Measurements from ENCODE around the gene WDR91.
"Not testable (repeated sequence)": the region's sequence is repeated elsewhere in the genome, so short reads cannot be mapped to it uniquely, and the experiment has no call there.

Gene WDR91

DNA sequence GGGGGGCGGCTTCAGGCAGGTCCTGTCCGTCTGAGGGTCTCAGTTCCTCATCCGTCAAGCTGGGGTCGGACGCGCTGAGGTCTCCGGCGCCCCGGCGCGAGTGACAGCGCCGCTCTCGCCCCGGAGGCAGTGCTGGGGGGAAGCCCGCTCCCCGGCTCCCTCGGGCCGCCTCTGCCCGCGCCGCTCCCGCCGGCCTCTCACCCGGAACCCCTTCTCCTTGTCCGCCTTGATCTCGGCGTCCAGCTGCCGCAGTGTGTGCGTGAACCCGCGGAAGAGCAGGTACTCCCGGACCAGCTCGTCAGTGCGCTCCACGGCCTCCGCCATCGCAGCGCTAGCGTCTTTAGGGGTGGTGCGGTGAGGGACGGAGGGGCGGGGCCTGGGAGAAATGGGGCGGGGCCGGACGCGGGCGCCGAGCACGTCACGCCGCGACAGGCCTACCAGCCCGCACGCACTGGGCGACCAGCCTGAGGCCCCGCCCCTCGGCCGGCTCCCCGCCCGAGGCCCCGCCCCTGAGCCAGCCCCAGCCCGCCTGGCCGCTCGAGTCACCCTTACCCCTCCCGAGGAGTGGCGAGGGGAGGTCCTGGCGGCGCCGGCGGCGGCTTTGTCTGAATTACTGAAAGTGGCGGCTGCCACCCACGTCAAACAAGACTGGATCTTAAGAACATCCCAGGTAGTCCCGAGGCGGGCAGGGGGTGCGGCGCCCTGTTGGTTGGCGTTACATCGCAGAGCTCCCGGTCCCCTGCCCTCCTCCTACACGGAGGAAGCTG lies at the start of gene WDR91:
Gene WDR91, minus strand, starts transcription at position 348 of the 767 bp plus-strand sequence. Its CDS starts 24 bp downstream, at position 324.
- peak; percentile 62 for DNase-seq (ENCODE audit: low read depth)

DNA sequence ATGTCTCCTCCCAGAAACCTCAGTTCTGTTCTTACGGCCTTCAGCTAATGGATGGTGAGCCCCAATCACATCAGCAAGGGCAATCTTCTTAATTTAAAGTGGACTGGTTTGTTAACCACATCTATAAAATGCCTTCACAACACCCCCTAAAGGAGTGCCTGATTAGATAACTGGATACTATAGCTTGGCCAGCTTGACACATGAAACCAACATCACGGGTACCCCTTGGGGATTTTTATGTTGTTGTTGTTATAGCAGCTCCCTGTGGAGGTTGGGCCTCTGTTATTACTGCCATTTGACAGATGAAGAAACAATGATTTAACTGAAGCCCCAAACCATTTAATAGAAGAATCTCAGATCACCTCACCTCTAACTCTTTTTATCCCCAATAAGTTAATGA lies 49.1 kb upstream of the WDR91 start:
- no peak for DNase-seq (ENCODE audit: low read depth)

DNA sequence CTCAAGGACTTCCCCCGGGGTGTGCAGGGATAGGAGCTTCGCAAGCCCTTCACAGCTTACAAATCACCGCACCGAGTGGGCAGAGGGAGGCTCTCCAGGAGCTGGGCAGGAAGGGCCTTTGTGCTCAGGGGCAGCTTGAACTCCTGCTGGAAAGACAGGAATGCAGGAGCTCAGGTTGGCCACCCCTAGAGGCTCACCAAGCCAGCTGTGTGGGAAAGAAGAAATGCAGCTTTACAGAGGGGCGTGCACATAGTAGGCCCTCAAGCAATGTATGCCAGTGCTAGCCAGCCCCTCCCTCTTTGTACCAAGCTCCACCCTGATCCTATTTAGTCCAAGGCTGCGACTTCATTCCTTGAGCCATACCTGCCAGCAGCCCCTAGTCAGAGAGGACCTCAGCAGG lies 48.4 kb upstream of the WDR91 start:
- no peak for DNase-seq (ENCODE audit: low read depth)

DNA sequence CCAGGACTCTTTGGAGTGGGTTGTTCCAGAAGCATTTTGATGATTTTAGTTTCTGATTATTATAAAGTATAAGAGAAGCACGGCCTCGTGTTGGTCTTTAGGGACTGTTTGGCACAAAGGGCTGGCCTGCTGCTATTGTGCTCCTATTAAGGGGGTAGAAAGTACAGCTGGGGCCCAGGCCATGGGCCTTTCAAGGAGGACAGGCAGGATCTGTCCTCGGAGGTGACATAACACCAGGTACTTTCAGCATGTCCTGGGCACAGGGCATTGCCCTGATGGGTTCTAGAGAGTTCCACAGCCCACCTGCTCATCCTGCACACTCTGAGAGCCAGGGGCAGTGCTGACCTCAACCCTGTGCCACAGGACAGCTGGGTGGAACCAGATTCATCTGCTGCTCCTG lies 47.3 kb upstream of the WDR91 start:
- DNase-seq (ENCODE audit: low read depth): no peak

GRCh38 chr7:135257790-135258189 lies 46.5 kb upstream of the WDR91 start:
- no peak for DNase-seq (ENCODE audit: low read depth)

DNA sequence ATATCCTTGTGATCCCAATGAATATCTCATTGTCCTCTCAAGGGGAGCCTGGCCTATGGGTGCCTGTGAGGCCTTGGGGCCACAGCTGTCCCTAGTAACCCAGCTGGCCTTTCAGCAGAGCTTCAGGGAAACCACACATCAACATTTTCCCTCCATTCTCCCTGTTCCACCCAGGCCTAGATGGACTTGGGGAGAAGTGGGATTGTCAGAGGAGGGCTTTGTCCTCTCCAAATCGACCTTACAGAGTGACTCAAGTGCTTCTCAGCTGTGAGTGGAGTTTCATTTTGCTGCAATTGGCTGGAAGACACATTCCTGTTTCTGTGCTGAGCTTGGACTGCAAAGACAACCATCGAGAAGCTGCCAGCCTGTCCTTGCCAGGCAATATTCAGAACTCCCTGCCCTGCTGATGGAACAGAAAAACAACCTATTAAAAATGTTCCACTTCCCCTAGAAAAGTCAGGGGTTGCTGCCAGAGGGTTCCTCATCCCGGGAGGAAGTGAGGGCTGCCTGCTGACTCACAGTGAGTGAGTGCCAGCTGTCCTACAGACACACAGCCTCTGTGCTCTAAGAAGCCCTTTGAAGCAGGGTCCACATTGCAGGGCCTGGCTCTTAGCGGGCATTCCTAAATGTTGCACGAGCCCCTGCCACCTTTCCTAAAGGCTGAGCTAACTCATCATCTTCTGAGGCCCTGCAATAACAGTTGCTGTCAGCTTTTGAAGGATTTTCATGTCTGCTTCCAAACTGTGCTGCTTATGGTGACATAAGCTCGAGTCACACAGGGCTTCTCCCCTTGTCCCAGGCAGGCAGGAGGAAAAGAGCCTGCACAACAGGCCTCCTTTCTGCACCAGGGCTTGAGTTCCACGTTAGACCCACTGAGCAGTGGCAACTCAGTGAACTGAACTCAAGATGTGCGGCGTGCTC lies 42.8 kb upstream of the WDR91 start:
- DNase-seq (ENCODE audit: low read depth): no peak

- DNase-seq (ENCODE audit: low read depth): no peak
These were observed 40.4 kb upstream of the WDR91 start for GRCh38 chr7:135251496-135252391.

DNA sequence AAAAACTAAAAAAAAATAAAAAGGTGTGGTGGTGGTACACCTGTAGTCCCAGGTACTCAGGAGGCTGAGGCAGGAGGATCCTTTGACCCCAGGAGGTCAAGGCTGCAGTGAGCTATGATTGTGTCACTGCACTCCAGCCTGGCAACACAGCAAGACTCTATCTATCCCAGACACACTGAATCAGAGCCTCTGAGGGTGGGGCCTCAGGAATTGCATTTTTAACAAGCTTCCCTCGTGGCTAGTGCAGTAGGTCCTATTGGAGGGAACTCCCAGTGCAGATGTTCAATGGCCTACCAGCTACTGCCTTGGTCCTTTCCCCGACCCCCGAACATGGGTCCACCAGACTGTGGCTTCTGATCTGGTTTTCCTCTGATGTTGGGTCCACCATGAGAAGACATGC lies 37.2 kb upstream of the WDR91 start:
- no peak for DNase-seq (ENCODE audit: low read depth)

DNA sequence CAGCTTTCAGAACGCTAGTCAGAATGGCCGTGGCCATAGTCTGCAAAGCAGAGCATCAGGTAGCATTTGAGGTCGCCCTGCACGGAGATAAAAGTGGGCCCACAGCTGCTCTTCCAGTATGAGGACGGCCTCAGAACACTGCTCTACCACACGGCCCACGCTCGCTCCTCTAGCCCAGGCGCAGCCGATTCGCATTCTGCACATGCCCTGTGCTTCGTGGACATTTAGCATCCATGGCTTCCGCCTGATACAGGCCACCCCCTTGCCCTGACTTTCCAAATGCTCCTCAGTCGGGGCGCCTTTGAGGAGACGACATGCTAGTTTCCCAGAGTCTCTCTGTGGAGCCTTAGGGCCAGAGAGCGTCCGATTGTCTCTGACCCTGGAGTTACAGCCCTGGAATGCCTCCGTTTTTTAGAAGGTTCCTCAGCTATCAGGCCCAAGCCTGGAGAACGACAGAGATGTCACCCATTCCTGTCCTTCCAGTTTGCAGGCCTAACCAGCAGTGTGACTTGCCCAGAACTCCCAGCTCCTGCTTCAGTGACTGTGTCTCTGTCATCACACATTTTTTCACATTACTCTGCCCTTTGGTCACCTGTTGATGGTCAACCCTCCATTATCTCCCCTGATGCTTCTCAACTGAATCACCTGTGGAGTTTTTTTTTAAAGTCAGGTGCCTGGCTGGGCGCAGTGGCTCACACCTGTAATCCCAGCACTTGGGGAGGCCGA lies 36.6 kb upstream of the WDR91 start:
- no peak for DNase-seq (ENCODE audit: low read depth)

- DNase-seq (ENCODE audit: low read depth): no peak
These were observed 35.0 kb upstream of the WDR91 start for GRCh38 chr7:135246191-135246825.

DNA sequence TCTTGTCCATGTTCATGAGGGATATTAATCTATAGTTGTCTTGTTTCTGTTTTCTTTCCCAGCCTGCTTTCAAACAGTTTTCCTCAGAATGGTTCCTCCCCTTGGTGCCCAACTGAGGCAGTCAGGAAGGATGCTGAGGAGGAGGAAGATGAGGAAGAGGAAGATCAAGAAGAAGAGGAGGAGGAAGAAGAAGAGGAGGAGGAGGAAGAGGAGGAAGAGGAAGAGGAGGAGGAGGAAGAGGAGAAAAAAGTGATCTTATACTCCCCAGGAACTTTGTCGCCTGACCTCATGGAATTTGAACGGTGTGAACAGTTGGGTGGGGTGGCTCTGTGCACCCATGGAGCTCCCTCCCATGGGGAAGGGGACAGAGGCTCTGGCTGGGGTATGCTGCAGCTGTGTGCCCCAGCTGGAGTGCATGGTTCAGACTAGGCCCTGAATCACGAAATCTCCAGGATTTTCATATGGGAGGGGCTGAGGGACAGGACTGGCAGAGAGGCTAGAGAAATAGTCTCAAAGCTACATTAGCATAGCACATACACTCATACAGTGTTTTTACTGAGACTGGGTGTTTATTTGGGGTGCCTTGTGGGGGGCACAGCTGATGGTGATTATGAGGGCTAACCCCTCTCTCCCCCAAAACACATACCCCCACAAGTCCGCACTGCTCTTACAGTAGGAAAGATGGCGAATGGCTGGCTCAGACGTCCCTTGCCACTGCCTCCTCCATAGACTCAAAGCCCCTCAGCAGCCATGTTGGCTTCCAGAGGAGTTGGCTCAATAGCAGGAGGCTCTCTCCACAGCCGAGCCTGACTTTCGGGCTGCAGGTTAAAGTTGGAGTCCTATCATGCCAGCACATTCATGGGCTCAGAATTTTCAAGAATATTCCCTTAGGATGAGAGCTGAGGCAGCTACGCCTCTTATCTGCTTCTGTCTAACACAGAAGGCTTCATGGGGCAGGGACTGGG lies 34.2 kb upstream of the WDR91 start:
- no peak for DNase-seq (ENCODE audit: low read depth)

DNA sequence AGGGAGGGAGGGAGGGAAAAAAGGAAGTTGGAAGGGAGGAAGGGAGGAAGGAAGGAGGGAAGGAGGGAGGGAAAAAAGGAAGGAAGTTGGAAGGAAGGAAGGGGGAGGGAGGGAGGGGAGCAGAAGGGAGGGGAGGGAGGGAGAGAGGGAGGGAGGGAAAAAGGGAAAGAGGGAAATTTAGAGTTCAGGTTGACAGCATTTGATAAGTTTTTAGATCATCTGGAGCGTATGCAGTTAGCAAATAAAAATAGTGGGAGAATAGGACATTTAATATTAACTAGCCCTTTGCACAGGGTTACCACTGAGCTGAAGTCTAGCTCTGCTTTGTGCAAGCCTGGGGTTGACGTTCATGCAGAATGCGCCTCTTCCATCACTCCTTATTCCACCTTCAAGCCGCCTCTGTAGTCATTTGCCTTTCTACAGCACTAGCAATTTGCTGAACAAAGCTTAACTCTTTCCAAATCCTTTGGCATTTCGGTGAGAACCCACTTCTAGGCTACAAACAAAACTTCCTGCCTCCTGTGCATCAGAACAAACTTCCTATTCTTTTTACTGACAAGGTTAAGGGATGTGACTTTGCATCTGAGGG lies 30.9 kb upstream of the WDR91 start:
- DNase-seq (ENCODE audit: low read depth): no peak

- DNase-seq (ENCODE audit: low read depth): no peak
These were observed 29.1 kb upstream of the WDR91 start for GRCh38 chr7:135240441-135240840.

DNA sequence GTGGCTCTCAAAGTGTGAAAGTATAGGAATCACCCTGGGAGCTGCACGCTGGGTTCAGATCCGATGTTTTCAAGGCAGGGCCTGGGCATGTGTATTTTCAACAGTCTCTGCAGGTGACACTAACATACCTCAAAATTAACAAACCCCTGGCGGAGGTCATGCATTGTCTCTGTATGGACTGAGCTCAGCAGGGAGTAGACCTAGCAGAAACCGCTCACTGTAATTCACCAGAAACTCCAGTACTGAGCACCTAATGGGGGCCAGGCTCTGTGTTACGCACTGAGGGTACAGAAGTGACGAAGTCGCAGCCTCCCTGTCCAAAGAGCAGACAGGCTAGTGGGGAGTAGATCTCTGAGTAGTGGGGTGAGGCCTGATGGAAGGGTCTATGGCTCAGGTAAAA lies 27.9 kb upstream of the WDR91 start:
- DNase-seq (ENCODE audit: low read depth): no peak

DNA sequence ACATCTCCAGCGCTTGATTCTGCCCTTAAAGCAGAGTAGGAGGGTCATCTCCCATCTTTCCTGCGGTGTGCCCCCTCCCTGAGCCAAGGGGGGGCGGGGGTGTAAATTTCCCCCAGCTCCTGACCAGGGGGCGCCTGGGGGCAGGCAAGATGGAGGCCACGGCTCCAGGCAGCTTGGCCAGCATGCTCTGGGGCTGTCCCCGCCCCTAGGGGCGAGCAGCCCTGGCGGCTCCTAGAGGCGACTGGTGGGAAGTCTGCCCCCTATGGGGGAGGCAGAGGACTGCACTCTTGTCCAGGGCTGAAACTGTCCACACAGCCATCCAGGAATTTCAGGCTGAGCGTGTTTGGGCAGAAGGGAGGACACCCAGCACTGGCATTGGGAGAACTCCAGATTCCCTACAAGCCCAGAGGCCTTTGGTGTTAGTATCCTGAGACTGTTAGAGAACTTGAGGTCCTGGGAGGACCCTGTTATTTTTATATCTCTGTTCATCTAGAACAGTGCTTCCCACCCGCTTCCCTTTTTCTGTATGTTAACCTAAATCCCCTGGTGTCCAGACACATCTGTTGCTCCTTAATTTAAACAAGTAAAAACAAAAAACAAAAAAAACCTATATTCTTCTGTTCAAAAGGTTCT lies 26.9 kb upstream of the WDR91 start:
- DNase-seq (ENCODE audit: low read depth): peak; percentile 7

DNA sequence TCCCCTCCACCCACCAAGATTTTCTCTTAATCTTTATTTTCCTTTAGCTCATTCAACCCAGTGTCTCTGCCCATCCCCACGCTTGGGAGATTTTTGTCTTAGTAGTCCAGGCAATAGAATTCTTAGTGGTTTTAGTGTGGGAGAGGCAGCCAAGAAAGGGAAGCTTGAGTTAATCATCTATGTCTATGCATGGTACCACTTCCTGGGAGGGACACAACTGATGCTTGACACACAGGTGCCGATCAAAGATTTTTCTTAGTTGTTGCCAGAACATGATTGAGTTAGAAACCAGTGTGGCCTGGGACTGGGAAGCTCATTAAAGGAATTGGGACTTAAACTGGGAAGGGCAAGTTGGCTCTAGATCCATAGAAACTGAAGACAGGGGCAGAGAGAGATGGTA lies 25.4 kb upstream of the WDR91 start:
- peak; percentile 1 for DNase-seq (ENCODE audit: low read depth)

GRCh38 chr7:135235841-135236240 lies 24.5 kb upstream of the WDR91 start:
- no peak for DNase-seq (ENCODE audit: low read depth)

- no peak for DNase-seq (ENCODE audit: low read depth)
These were observed 23.4 kb upstream of the WDR91 start for GRCh38 chr7:135234727-135235126.

DNA sequence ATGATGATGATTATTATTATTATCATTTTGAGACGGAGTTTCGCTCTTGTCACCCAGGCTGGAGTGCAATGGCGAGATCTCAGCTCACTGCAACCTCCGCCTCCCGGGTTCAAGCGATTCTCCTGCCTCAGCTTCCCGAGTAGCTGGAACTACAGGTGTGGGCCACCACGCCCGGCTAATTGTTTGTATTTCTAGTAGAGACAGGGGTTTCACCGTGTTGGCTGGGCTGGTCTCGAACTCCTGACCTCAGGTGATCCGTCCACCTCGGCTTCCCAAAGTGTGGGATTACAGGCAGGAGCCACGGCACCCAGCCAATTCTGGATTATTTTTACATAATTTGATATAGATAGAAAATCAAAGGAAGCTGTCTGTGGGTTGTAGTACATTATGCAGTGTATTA lies 22.8 kb upstream of the WDR91 start:
- DNase-seq (ENCODE audit: low read depth): not testable (repeated sequence)
